K562 (cell line): Measurements from ENCODE around the gene QSOX2. TPM values are rescaled to one million over a fixed set of nuclear protein-coding genes. Genes with fewer than 3 reads are reported as not detected.

ENCODE experiments used
- ATAC-seq: fragments of 200-7000 bp; cut with Tn5 transposase; 3 replicates; pipeline ENCODE4 v1.9.1; 2020; ENCODE audit warnings: moderate library complexity
- BruUV-seq: library from RNA; stranded (reverse); fragments of 400-500 nt; replicated peaks from 2 replicates; lab custom pipeline; 2021; lab: Mats Ljungman, UMichigan
- CTCF ChIA-PET: fragments of 300-600 bp; formaldehyde crosslinking; extraction: SDS; loops from one replicate; lab custom pipeline; 2021; ENCODE audit warnings: low intra/inter-chr PET ratio; lab: Yijun Ruan, JAX
- POLR2A ChIA-PET: fragments of 300-600, 350-650 bp; sonication (Branson Sonifier 250); formaldehyde crosslinking; extraction: SDS; loops from one replicate; lab custom pipeline; 2021; ENCODE audit warnings: antibody characterized with exemption, inconsistent platforms; lab: Yijun Ruan, JAX
- DNase-seq, 4 experiments: peaks; one replicate each; pipeline versions ENCODE4 v3.0.0 to v3.0.0-alpha.2; 2011 to 2018; ENCODE audit warnings: low spot score in 3 of 4, mixed read lengths in 3 of 4; ENCODE audit errors: extremely low read depth in 1 of 4
- FAIRE-seq: peaks from 2 replicates; lab custom pipeline; 2011; peaks lifted over from hg19 to GRCh38; lab: Jason Lieb, UNC
- H2AFZ ChIP-seq: 2 replicates; pipeline ENCODE4 v1.6.0; 2011; ENCODE audit warnings: low read depth, low read length, control low read depth, inconsistent platforms
- H3K27ac ChIP-seq: fragments of 200-600 bp; 3 replicates; pipeline ENCODE4 v1.8.0; 2011; ENCODE audit warnings: low read depth, mild to moderate bottlenecking, control low read depth, inconsistent platforms, low read length, moderate library complexity, mixed read lengths; ENCODE audit errors: extremely low read depth
- H3K27me3 ChIP-seq, 2 experiments: fragments of 300-600 bp in 1 of 2; 2 replicates in 1 of 2; 3 replicates in 1 of 2; pipeline versions ENCODE4 v1.6.0 to v1.8.0; 2011; ENCODE audit warnings: inconsistent platforms in 2 of 2, low read length in 2 of 2, mild to moderate bottlenecking in 1 of 2, mixed read lengths in 1 of 2, moderate library complexity in 1 of 2; ENCODE audit not compliant: control insufficient read depth in 2 of 2, insufficient read depth in 2 of 2
- H3K36me3 ChIP-seq: fragments of 300-600 bp; 3 replicates; pipeline ENCODE4 v1.8.0; 2011; ENCODE audit warnings: mild to moderate bottlenecking, low read length, inconsistent platforms; ENCODE audit not compliant: control insufficient read depth, insufficient read depth
- H3K4me1 ChIP-seq, 2 experiments: fragments of 200-600 bp in 1 of 2; replicated peaks in 1 of 2; 2 replicates in 1 of 2; 3 replicates in 1 of 2; pipeline versions ENCODE4 v1.5.1 to v1.8.0; 2011; ENCODE audit warnings: inconsistent platforms in 2 of 2, low read length in 2 of 2, mild to moderate bottlenecking in 1 of 2, mixed read lengths in 1 of 2, moderate library complexity in 1 of 2; ENCODE audit not compliant: control insufficient read depth in 2 of 2, insufficient read depth in 2 of 2
- H3K4me2 ChIP-seq: 2 replicates; pipeline ENCODE4 v1.6.1; 2011; ENCODE audit warnings: low read length, control low read depth, inconsistent platforms, mixed read lengths; ENCODE audit not compliant: insufficient read depth
- H3K4me3 ChIP-seq: fragments of 200-600 bp; sonication (generic), shearing (Covaris generic); 2 replicates; pipeline ENCODE4 v1.5.1; 2016; ENCODE audit warnings: control low read depth, inconsistent platforms
- H3K79me2 ChIP-seq: fragments of 200-600 bp; 3 replicates; pipeline ENCODE4 v1.8.0; 2011; ENCODE audit warnings: low read length, inconsistent platforms; ENCODE audit not compliant: control insufficient read depth, insufficient read depth
- H3K9ac ChIP-seq, 2 experiments: 2 replicates each; pipeline versions ENCODE4 v1.6.0 to v1.6.1; 2011; ENCODE audit warnings: low read depth in 2 of 2, low read length in 2 of 2, control low read depth in 1 of 2, inconsistent platforms in 1 of 2, mild to moderate bottlenecking in 1 of 2, mixed read lengths in 1 of 2; ENCODE audit not compliant: insufficient read depth in 1 of 2
- H3K9me1 ChIP-seq: one replicate; pipeline ENCODE4 v1.6.0; 2011; ENCODE audit warnings: inconsistent platforms, mild to moderate bottlenecking, low read length, moderate library complexity; ENCODE audit not compliant: control insufficient read depth, insufficient read depth
- H3K9me3 ChIP-seq: replicated peaks from 2 replicates; pipeline ENCODE4 v1.5.1; 2011; ENCODE audit warnings: low read depth, low read length, inconsistent platforms; ENCODE audit not compliant: control insufficient read depth, insufficient read depth
- H4K20me1 ChIP-seq: replicated peaks from 2 replicates; pipeline ENCODE4 v1.6.1; 2011; ENCODE audit warnings: low read length, inconsistent platforms, mixed read lengths; ENCODE audit not compliant: control insufficient read depth, insufficient read depth
- ARID2 ChIP-seq: fragments of 450-650 bp; IDR thresholded peaks from 2 replicates; pipeline ENCODE4 v1.6.1; 2017; ENCODE audit warnings: antibody characterized with exemption, mild to moderate bottlenecking
- BRD9 ChIP-seq: fragments of 450-650 bp; IDR thresholded peaks from 2 replicates; pipeline ENCODE4 v1.6.1; 2018; ENCODE audit warnings: low read depth; ENCODE audit not compliant: partially characterized antibody
- CBFA2T3 ChIP-seq: fragments of 450-650 bp; IDR thresholded peaks from 2 replicates; pipeline ENCODE4 v1.6.1; 2017
- DLX4 ChIP-seq: fragments of 250-450 bp; sonication (Bioruptor Pico); IDR thresholded peaks from 2 replicates; pipeline ENCODE4 v1.6.1; 2021; ENCODE audit warnings: mild to moderate bottlenecking
- EZH2 ChIP-seq: IDR thresholded peaks from 2 replicates; pipeline ENCODE4 v1.6.1; 2012; ENCODE audit warnings: low read depth, mild to moderate bottlenecking, inconsistent platforms, low read length, borderline replicate concordance
- GTF2A2 ChIP-seq: IDR thresholded peaks from 2 replicates; pipeline ENCODE4 v1.6.1; 2016; ENCODE audit warnings: mild to moderate bottlenecking, missing genetic modification characterization, missing compliant biosample characterization
- HDAC2 ChIP-seq: fragments of 450-650 bp; IDR thresholded peaks from 2 replicates; pipeline ENCODE4 v1.6.1; 2016; ENCODE audit warnings: mild to moderate bottlenecking
- HNRNPUL1 ChIP-seq: fragments of 200-400 bp; formaldehyde crosslinking; IDR thresholded peaks from 2 replicates; pipeline ENCODE4 v1.6.1; 2017; ENCODE audit warnings: low read length
- KDM1A ChIP-seq, 2 experiments: fragments of 450-650 bp; IDR thresholded peaks; 2 replicates each; pipeline ENCODE4 v1.6.1; 2016; ENCODE audit warnings: mild to moderate bottlenecking in 2 of 2
- KLF13 ChIP-seq: fragments of 450-650 bp; IDR thresholded peaks from 2 replicates; pipeline ENCODE4 v1.6.1; 2016; ENCODE audit warnings: missing genetic modification characterization, low read depth, mild to moderate bottlenecking, missing compliant biosample characterization, moderate library complexity, borderline replicate concordance
- MCM5 ChIP-seq: fragments of 450-650 bp; IDR thresholded peaks from 2 replicates; pipeline ENCODE4 v1.6.1; 2016; ENCODE audit warnings: low read depth
- POLR2A ChIP-seq: fragments of 450-650 bp; conservative IDR thresholded peaks from 2 replicates; pipeline ENCODE4 v1.6.1; 2016
- POLR2AphosphoS2 ChIP-seq: IDR thresholded peaks from 2 replicates; pipeline ENCODE4 v1.6.1; 2012; ENCODE audit warnings: low read length, improper control_type of control experiment
- SRSF1 ChIP-seq: fragments of 200-400 bp; formaldehyde crosslinking; IDR thresholded peaks from 2 replicates; pipeline ENCODE4 v1.6.1; 2017; ENCODE audit warnings: mild to moderate bottlenecking, low read depth, low read length, moderate library complexity
- U2AF2 ChIP-seq: fragments of 200-400 bp; formaldehyde crosslinking; optimal IDR thresholded peaks from 2 replicates; pipeline ENCODE3; 2017; ENCODE audit warnings: low read depth, mild to moderate bottlenecking, low read length
- WHSC1 ChIP-seq: IDR thresholded peaks from one replicate; pipeline ENCODE4 v1.6.1; 2012; ENCODE audit warnings: low read length, control low read depth, inconsistent platforms
- ZBED1 ChIP-seq: IDR thresholded peaks from 2 replicates; pipeline ENCODE4 v1.6.1; 2014
- ZC3H11A ChIP-seq: IDR thresholded peaks from 2 replicates; pipeline ENCODE4 v1.6.1; 2012; ENCODE audit warnings: low read depth, low read length, improper control_type of control experiment
- ZNF507 ChIP-seq: conservative IDR thresholded peaks from 2 replicates; pipeline ENCODE4 v1.6.1; 2017; ENCODE audit warnings: missing genetic modification characterization, missing compliant biosample characterization
- ZNF57 ChIP-seq: fragments of 450-650 bp; formaldehyde crosslinking; IDR thresholded peaks from 2 replicates; pipeline ENCODE4 v1.4.0; 2020; ENCODE audit warnings: mild to moderate bottlenecking, moderate library complexity
- WGBS: fragments of 100-300 bp; shearing (Covaris generic); methylation state at CpG from one replicate; pipeline ENCODE4 v1.1.6; 2016; ENCODE audit warnings: low coverage, mixed read lengths; ENCODE audit not compliant: insufficient coverage; ENCODE audit errors: missing lambda C conversion rate; 5-methylcytosine and 5-hydroxymethylcytosine counted together
- in situ Hi-C: fragments of 300-500 bp; cut with MboI; formaldehyde crosslinking; loops from 4 replicates; pipeline ENCODE4 v1.15.0; 2018; ENCODE audit warnings: inconsistent platforms, mixed read lengths
- intact Hi-C: fragments of 100-400 bp; cut with micrococcal nuclease; formaldehyde crosslinking; loops from 2 replicates; pipeline ENCODE4 v1.14.2; 2022
- polyA plus RNA-seq, 8 experiments: library from polyadenylated mRNA; depleted of rRNA in 4 of 8; stranded (reverse) in 5 of 8; unstranded in 3 of 8; fragments of >200 nt; fragmentation: Nextera tagmentation in 2 of 8; fragmentation: Illumina TruSeq in 1 of 8; extraction: Ambion mirVana in 2 of 8; extraction: Trizol in 1 of 8; gene quantifications; 2 replicates each; pipeline versions ENCODE4 v1.2.1 to v1.2.3, GENCODE V29; 2011 to 2014; ENCODE audit warnings: inconsistent platforms in 1 of 8, missing spikeins in 1 of 8
- total RNA-seq, 7 experiments: library from RNA; depleted of rRNA in 6 of 7; stranded (reverse); fragments of >200 nt in 6 of 7; fragmentation: Illumina TruSeq in 2 of 7; extraction: Trizol in 2 of 7; gene quantifications; 2 replicates each; pipeline versions ENCODE4 v1.2.1 to v1.2.3, GENCODE V29; 2011 to 2021; ENCODE audit warnings: low replicate concordance in 1 of 7
- TF ChIP-seq, protein P1 (sequence below): fragments of 450-650 bp; formaldehyde crosslinking; IDR thresholded peaks from 2 replicates; pipeline ENCODE4 v1.4.0; 2020; ENCODE audit warnings: mild to moderate bottlenecking, moderate library complexity

QSOX2 gene
- total and polyA plus RNA-seq, 9 of the 15 experiments (the other 6 are each of a cell fraction or from before 2014, with no cell fraction given), result 0.51 to 23.7 (median 12.7) TPM

DNA sequence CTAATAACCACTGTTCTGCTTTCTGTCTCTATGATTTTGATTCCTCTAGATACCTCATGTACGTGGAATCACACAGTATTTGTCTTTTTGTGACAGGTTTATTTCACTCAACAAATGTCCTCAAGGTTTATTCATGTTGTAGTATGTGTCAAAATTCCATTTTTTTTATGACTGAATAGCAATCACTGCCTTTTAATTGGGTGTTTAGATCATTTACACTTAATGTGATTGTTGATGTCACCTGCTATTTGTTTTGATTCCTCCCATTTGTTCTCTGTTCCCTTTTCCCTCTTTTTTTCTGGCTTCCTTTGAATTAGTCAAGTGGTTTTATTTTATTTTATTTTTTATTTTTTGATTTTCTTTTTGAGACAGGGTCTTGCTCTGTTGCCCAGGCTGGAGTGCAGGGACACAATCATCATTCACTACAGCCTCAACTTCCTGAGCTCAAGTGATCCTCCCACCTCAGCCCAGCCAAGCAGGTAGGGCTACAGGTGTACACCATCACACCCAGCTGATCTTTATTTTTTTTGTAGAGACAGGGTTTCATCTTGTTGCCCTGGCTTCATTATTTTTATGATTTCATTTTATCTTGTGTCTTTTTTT is 82.3 kb downstream of the QSOX2 start (continued):
- TF ChIP-seq ZNF507 (peak; percentile 100), ARID2 (no peak), POLR2AphosphoS2 (no peak), EZH2 (no peak), BRD9 (no peak), DLX4 (CRISPR knock-in tag) (no peak), ZNF57 (CRISPR knock-in tag) (no peak), SRSF1 (no peak), GTF2A2 (tag) (no peak), ZC3H11A (no peak)
- TF ChIP-seq, all 486 proteins: peak for 4

DNA sequence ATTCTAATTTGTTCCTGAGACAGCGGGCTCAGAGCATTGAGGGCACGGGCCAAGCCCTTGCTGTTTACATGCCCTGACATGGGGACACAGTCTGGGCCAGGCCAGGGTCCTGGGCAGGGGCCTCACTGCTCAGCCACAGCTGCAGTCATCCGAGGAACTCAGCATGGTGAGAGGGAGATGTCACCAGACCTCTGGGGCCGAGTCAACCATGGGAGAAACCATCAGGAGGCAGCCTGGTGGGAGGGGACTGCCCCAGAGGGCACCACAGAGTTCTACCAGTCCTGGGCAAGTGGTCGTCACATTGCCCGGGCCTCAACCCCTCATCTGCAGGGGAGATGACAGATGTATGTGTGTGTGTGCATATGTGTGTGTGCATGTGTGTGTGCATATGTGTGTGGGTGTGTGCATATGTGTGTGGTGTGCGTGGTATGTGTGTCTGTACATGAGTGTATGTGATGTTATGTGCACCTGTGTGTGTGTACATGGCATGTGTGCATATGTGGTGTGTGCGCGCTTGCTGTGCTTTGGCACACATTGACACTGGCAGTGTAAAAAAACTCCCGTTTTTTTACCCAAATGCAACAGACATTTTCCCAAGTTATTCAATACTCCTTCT is 84.5 kb downstream of the QSOX2 start:
- no peak for DNase-seq
- Histone ChIP-seq H3K9me3 (peaks cover 5% of the 10 kb centered on the region; the same call in 1 of the 2 replicates), H3K79me2 (no peaks in the 10 kb centered on the region), H3K9ac (no peak overlapping the region), H2AFZ (no peak overlapping the region), H3K36me3 (no peaks in the 10 kb centered on the region), H3K27me3 (peaks cover 45 to 69% of the 10 kb centered on the region in 2 experiments; a peak in 4 of 5 replicates), H3K4me1 (peaks cover 0 to 17% of the 10 kb centered on the region in 2 experiments; a peak in 2 of 5 replicates), H4K20me1 (peaks cover 3% of the 10 kb centered on the region; the same call in 1 of the 2 replicates), H3K4me2 (no peak overlapping the region), H3K4me3 (no peak overlapping the region), H3K9me1 (no peaks in the 10 kb centered on the region), H3K27ac (no peak overlapping the region; the same call in 2 of the 3 replicates)
- CTCF ChIA-PET, result no interaction called here
- in situ Hi-C loops, result no loop called here
- BruUV-seq, result no TSS peak
- intact Hi-C loops, result no loop called here
- POLR2A ChIA-PET, result no interaction called here
- 25% methylated on average over 10 of the region's 10 CpGs for WGBS
- ATAC-seq, result no peak
- no peak for FAIRE-seq
- TF ChIP-seq U2AF2 (no peak), ZBED1 (no peak), KLF13 (no peak), WHSC1 (no peak), KDM1A (IDR thresholded peaks at IDR 0.05) (peak in 1 of 2 experiments; percentile 64; a peak in 1 of 4 replicates), HDAC2 (no peak), MCM5 (no peak), HNRNPUL1 (no peak), POLR2A (no peak), CBFA2T3 (no peak)
- TF ChIP-seq, protein P1, sequence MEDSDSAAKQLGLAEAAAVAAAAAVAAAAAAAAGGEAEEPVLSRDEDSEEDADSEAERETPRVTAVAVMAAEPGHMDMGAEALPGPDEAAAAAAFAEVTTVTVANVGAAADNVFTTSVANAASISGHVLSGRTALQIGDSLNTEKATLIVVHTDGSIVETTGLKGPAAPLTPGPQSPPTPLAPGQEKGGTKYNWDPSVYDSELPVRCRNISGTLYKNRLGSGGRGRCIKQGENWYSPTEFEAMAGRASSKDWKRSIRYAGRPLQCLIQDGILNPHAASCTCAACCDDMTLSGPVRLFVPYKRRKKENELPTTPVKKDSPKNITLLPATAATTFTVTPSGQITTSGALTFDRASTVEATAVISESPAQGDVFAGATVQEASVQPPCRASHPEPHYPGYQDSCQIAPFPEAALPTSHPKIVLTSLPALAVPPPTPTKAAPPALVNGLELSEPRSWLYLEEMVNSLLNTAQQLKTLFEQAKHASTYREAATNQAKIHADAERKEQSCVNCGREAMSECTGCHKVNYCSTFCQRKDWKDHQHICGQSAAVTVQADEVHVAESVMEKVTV (CRISPR knock-in tag), result no peak
